ENCODE results near the gene CCL11.

- TF ChIP-seq HMGXB4 (CRISPR knock-in tag; IDR thresholded peaks at IDR 0.05): no peak
- no peak for TF ChIP-seq TCF7 (CRISPR knock-in tag; IDR thresholded peaks at IDR 0.05; ENCODE audit: low read depth)
- TF ChIP-seq CTCF (IDR thresholded peaks at IDR 0.05): no peak
- no peak for TF ChIP-seq FOXJ3 (CRISPR knock-in tag; IDR thresholded peaks at IDR 0.05; ENCODE audit: borderline replicate concordance)
- no peak for TF ChIP-seq MAX (CRISPR knock-in tag; IDR thresholded peaks at IDR 0.05)
These were observed 49.2 kb upstream of the CCL11 start for GRCh38 chr17:34236281-34236892.

Data from WTC11 (cell line).